Kidney epithelial cell (primary cell): Measurements from ENCODE around the gene ABCA2. TPM values are rescaled to one million over a fixed set of nuclear protein-coding genes. Genes with fewer than 3 reads are reported as not detected.

Source experiments
- DNase-seq: peaks from one replicate; pipeline ENCODE4 v3.0.0-alpha.2; 2010; ENCODE audit warnings: low read depth
- H3K27me3 ChIP-seq: 2 replicates; pipeline ENCODE4 v1.6.0; 2011; ENCODE audit warnings: low read length; ENCODE audit not compliant: control insufficient read depth, insufficient read depth
- H3K36me3 ChIP-seq: 2 replicates; pipeline ENCODE4 v1.5.1; 2011; ENCODE audit warnings: low read length; ENCODE audit not compliant: control insufficient read depth, insufficient read depth
- H3K4me3 ChIP-seq: 2 replicates; pipeline ENCODE4 v1.5.1; 2011; ENCODE audit warnings: low read depth, mild to moderate bottlenecking, control low read depth, low read length
- CTCF ChIP-seq: IDR thresholded peaks from 2 replicates; pipeline ENCODE4 v1.5.1; 2011; ENCODE audit warnings: mild to moderate bottlenecking, moderate library complexity, low read length, control low read depth, inconsistent platforms; ENCODE audit not compliant: insufficient read depth, poor library complexity, severe bottlenecking
- total RNA-seq: library from RNA; depleted of rRNA; stranded (reverse); fragments of >200 nt; gene quantifications from 2 replicates; pipeline ENCODE4 v1.2.3, GENCODE V29; 2015

Gene ABCA2
- total RNA-seq, 1 donor from 2014 or later = 5.3 TPM

GRCh38 chr9:136958898-136959850 is 68.9 kb downstream of the ABCA2 start:
- Histone ChIP-seq H3K27me3 (no peaks in the 10 kb centered on the region), H3K4me3 (no peak overlapping the region), H3K36me3 (no peaks in the 10 kb centered on the region)
- TF ChIP-seq CTCF = no peak
- no peak for DNase-seq

GRCh38 chr9:136958473-136958872 is 69.6 kb downstream of the ABCA2 start:
- no peak overlapping the region for H3K4me3 ChIP-seq
- no peaks in the 10 kb centered on the region for H3K27me3 ChIP-seq
- H3K36me3 ChIP-seq = no peaks in the 10 kb centered on the region
- no peak for DNase-seq
- no peak for TF ChIP-seq CTCF

- no peak for TF ChIP-seq CTCF
- DNase-seq = no peak
- Histone ChIP-seq H3K27me3 (no peaks in the 10 kb centered on the region), H3K36me3 (no peaks in the 10 kb centered on the region), H3K4me3 (no peak overlapping the region)
Observed at GRCh38 chr9:136957901-136958300, 70.1 kb downstream of the ABCA2 start.

- no peak for TF ChIP-seq CTCF
- Histone ChIP-seq H3K4me3 (no peak overlapping the region), H3K27me3 (no peaks in the 10 kb centered on the region), H3K36me3 (no peaks in the 10 kb centered on the region)
- DNase-seq = no peak
Observed at GRCh38 chr9:136957461-136957860, 70.6 kb downstream of the ABCA2 start.

Other genes with a start within 250 kb of the ABCA2 start
- 69.8 and 79.8 TPM in 2 replicates for gene TMEM141, start 236.9 kb downstream of the ABCA2 start, total RNA-seq
- gene CCDC183, start 231.9 kb downstream of the ABCA2 start, total RNA-seq = 0.84 and 0.89 TPM in 2 replicates
- gene RABL6, start 220.3 kb downstream of the ABCA2 start, total RNA-seq = 99.3 and 118 TPM in 2 replicates
- 0.75 and 0.96 TPM in 2 replicates for gene AJM1, start 185.8 kb downstream of the ABCA2 start, total RNA-seq
- 124 and 129 TPM in 2 replicates for gene PHPT1, start 178.8 kb downstream of the ABCA2 start, total RNA-seq
- gene MAMDC4, start 175.9 kb downstream of the ABCA2 start, total RNA-seq = 3.7 and 6.4 TPM in 2 replicates
- gene EDF1, start 161.9 kb downstream of the ABCA2 start, total RNA-seq = 792 and 948 TPM in 2 replicates
- 17.5 and 17.7 TPM in 2 replicates for gene TRAF2, start 141.7 kb downstream of the ABCA2 start, total RNA-seq
- gene FBXW5, start 83.5 kb downstream of the ABCA2 start, total RNA-seq = 174 and 222 TPM in 2 replicates
- not detected in 2 replicates for gene C8G, start 83.0 kb downstream of the ABCA2 start, total RNA-seq
- 1.2 TPM in 1 of 2 replicates, not detected in the other for gene LCN12, start 76.0 kb downstream of the ABCA2 start, total RNA-seq
- 2.0 and 3.8 TPM in 2 replicates for gene PTGDS, start 50.7 kb downstream of the ABCA2 start, total RNA-seq
- not detected in 2 replicates for gene LCNL1, start 45.2 kb downstream of the ABCA2 start, total RNA-seq
- gene PAXX, start 35.8 kb downstream of the ABCA2 start, total RNA-seq = 42.2 and 46.8 TPM in 2 replicates
- gene CLIC3, start 31.7 kb downstream of the ABCA2 start, total RNA-seq = 0.75 TPM in 1 of 2 replicates, not detected in the other
- not detected in 2 replicates for gene FUT7, start 3.9 kb upstream of the ABCA2 start, total RNA-seq
- 58.3 and 76.1 TPM in 2 replicates for gene NPDC1, start 17.9 kb upstream of the ABCA2 start, total RNA-seq
- 0.21 TPM in 1 of 2 replicates, not detected in the other for gene ENTPD2, start 25.8 kb upstream of the ABCA2 start, total RNA-seq
- 5.3 and 5.8 TPM in 2 replicates for gene SAPCD2, start 42.3 kb upstream of the ABCA2 start, total RNA-seq
- gene UAP1L1, start 49.3 kb upstream of the ABCA2 start, total RNA-seq = 9.7 and 11.7 TPM in 2 replicates
- 76.8 and 80.3 TPM in 2 replicates for gene MAN1B1, start 58.7 kb upstream of the ABCA2 start, total RNA-seq
- 116 and 137 TPM in 2 replicates for gene DPP7, start 86.5 kb upstream of the ABCA2 start, total RNA-seq
- 0.04 TPM in 1 of 2 replicates, not detected in the other for gene GRIN1, start 110.9 kb upstream of the ABCA2 start, total RNA-seq
- not detected in 2 replicates for gene LRRC26, start 141.8 kb upstream of the ABCA2 start, total RNA-seq
- gene TMEM210, start 143.8 kb upstream of the ABCA2 start, total RNA-seq = not detected in 2 replicates
- gene ANAPC2, start 160.3 kb upstream of the ABCA2 start, total RNA-seq = 18.8 and 26.1 TPM in 2 replicates
- 91.4 and 95.1 TPM in 2 replicates for gene SSNA1, start 160.4 kb upstream of the ABCA2 start, total RNA-seq
- 15.2 and 20.1 TPM in 2 replicates for gene TPRN, start 172.5 kb upstream of the ABCA2 start, total RNA-seq
- 39.2 and 40.3 TPM in 2 replicates for gene TMEM203, start 177.4 kb upstream of the ABCA2 start, total RNA-seq
- 19.1 and 28.6 TPM in 2 replicates for gene NDOR1, start 177.5 kb upstream of the ABCA2 start, total RNA-seq
- 3.1 and 4.2 TPM in 2 replicates for gene RNF208, start 194.0 kb upstream of the ABCA2 start, total RNA-seq
- gene CYSRT1, start 196.9 kb upstream of the ABCA2 start, total RNA-seq = 2.1 and 3.8 TPM in 2 replicates
- not detected in 2 replicates for gene RNF224, start 199.3 kb upstream of the ABCA2 start, total RNA-seq
- 0.25 TPM in 1 of 2 replicates, not detected in the other for gene SLC34A3, start 202.7 kb upstream of the ABCA2 start, total RNA-seq
- 262 and 275 TPM in 2 replicates for gene TUBB4B, start 213.1 kb upstream of the ABCA2 start, total RNA-seq
- gene STPG3, start 223.0 kb upstream of the ABCA2 start, total RNA-seq = not detected in 2 replicates
- gene NELFB, start 227.1 kb upstream of the ABCA2 start, total RNA-seq = 47.3 and 67.0 TPM in 2 replicates
- 33.5 and 50.3 TPM in 2 replicates for gene TOR4A, start 249.5 kb upstream of the ABCA2 start, total RNA-seq